ENCODE results near the gene WDPCP. TPM values are rescaled to one million over a fixed set of nuclear protein-coding genes. Genes with fewer than 3 reads are reported as not detected.
"Not testable (repeated sequence)": the region's sequence is repeated elsewhere in the genome, so short reads cannot be mapped to it uniquely, and the experiment has no call there.

The WDPCP gene
- total RNA-seq, 4 donors from 2014 or later: 2.6 to 15.5 (median 10.9) TPM

DNA sequence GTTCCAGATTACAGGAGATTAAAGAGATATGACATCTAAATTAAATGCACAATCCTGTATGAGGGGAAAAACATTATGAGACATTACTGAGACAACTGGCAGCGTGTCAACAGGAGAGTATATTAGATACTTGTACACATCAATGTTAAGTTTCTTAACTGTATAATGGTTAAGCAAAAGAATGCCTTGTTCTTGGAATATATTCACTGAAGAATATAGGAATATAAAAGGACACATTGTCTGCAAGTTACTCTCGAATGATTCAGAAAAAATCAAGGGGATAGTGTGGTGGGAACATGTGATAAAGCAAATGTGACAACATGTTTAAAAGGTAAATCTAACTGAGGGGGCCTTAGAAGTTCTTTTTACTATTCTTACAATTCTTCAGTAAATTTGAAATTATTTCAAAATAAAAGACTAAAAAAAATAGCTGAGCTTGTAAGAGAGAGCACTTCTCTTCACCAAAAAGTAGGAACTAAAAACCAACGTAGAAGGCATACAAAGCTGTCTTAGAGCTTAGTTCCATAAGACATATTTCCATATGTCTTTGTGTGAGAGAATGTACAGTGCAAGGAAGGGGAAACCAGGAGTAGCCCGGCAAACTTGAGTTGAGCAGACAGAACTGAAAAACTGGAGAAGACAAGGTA, 7.5 kb downstream of the WDPCP start:
- TF ChIP-seq, protein P1, sequence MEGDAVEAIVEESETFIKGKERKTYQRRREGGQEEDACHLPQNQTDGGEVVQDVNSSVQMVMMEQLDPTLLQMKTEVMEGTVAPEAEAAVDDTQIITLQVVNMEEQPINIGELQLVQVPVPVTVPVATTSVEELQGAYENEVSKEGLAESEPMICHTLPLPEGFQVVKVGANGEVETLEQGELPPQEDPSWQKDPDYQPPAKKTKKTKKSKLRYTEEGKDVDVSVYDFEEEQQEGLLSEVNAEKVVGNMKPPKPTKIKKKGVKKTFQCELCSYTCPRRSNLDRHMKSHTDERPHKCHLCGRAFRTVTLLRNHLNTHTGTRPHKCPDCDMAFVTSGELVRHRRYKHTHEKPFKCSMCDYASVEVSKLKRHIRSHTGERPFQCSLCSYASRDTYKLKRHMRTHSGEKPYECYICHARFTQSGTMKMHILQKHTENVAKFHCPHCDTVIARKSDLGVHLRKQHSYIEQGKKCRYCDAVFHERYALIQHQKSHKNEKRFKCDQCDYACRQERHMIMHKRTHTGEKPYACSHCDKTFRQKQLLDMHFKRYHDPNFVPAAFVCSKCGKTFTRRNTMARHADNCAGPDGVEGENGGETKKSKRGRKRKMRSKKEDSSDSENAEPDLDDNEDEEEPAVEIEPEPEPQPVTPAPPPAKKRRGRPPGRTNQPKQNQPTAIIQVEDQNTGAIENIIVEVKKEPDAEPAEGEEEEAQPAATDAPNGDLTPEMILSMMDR (IDR thresholded peaks at IDR 0.05): no peak
- no peak for TF ChIP-seq EP300 (IDR thresholded peaks at IDR 0.05; ENCODE audit: low read depth)
- TF ChIP-seq POLR2AphosphoS5 (IDR thresholded peaks at IDR 0.05): no peak
- TF ChIP-seq POLR2A (IDR thresholded peaks at IDR 0.05): no peak
- H3K4me1 ChIP-seq: peaks cover 0 to 13% (median 0%) of the 10 kb centered on the region in 4 donors
- 80 to 86% methylated on average over 4 of the region's 4 CpGs for WGBS, 2 donors (ENCODE audit: low coverage in 1 of 2)
- H3K36me3 ChIP-seq: no peaks in the 10 kb centered on the region
- no peak overlapping the region for H3K4me3 ChIP-seq
- H3K27ac ChIP-seq: no peak overlapping the region
- no peak for DNase-seq
- H3K27me3 ChIP-seq: no peaks in the 10 kb centered on the region
- intact Hi-C loops (cut with DNase I; ENCODE audit: low total_unique reads): no loop called here
- in situ Hi-C loops (cut with MboI; ENCODE audit: low pct_ligation_motif_present in 1 of 4, low pct_unique_long_range_greater_than_20kb in 1 of 4, low sequenced_read_pairs in 3 of 4): loop anchor here in 1 of 4 donors (25.0 kb wide), 1 partner anchor 282 kb away; no protein-coding TSS in a partner anchor
- no peaks in the 10 kb centered on the region for H3K9me3 ChIP-seq

DNA sequence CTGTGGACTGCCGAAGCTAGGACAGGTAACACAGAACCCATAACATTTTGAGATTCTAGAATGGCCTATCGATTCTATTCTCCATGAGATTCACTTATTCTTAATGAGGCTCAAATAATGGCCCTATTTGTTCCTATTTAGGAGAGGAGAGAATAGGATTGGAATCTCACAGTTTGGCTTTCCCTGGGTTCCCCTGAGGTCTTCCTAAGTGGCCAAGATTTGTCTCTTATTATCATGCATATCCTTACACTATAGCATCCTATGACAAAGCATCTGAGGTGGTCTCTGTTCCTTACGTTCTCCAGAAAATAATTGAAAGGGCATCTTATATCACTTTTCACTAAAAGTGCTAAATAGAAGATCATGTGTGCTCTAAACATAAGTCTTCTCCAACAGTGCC, 9.5 kb downstream of the WDPCP start:
- Histone ChIP-seq H3K27ac (no peak overlapping the region), H3K27me3 (no peaks in the 10 kb centered on the region), H3K4me3 (no peak overlapping the region), H3K36me3 (no peaks in the 10 kb centered on the region), H3K9me3 (no peaks in the 10 kb centered on the region), H3K4me1 (peaks cover 0 to 13% (median 0%) of the 10 kb centered on the region in 4 donors)
- TF ChIP-seq POLR2AphosphoS5 (IDR thresholded peaks at IDR 0.05): no peak
- TF ChIP-seq, protein P1 (IDR thresholded peaks at IDR 0.05): no peak
- no peak for TF ChIP-seq POLR2A (IDR thresholded peaks at IDR 0.05)
- no peak for TF ChIP-seq EP300 (IDR thresholded peaks at IDR 0.05; ENCODE audit: low read depth)
- in situ Hi-C loops (cut with MboI; ENCODE audit: low pct_ligation_motif_present in 1 of 4, low pct_unique_long_range_greater_than_20kb in 1 of 4, low sequenced_read_pairs in 3 of 4) (loop anchor here in 1 of 4 donors (25.0 kb wide), 1 partner anchor 284 kb away; no protein-coding TSS in a partner anchor), intact Hi-C loops (cut with DNase I; ENCODE audit: low total_unique reads) (no loop called here)
- WGBS, 2 donors (ENCODE audit: low coverage in 1 of 2): 97 to 100% methylated on average over 3 of the region's 3 CpGs
- no peak for DNase-seq

DNA sequence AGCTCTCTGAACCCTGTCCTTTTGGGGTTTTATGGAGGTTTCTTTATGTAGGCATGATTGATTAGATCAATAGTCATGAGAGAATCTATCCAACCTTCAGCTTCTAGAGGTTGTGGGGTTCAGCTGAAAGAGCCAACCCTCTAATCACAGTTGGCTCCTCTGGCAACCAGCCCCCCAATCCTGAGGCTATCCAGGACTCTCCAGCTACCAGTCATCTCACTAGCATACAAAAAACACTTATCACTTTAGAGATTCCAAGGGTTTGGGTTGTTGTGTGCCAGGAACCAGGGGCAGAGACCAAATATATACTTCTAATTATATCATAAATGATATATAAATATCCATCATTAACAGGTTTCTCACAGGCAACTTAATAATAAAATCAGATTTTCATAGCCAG, 11.7 kb downstream of the WDPCP start:
- intact Hi-C loops (cut with DNase I; ENCODE audit: low total_unique reads) (no loop called here), in situ Hi-C loops (cut with MboI; ENCODE audit: low pct_ligation_motif_present in 1 of 4, low pct_unique_long_range_greater_than_20kb in 1 of 4, low sequenced_read_pairs in 3 of 4) (loop anchor here in 1 of 4 donors (25.0 kb wide), 1 partner anchor 286 kb away; no protein-coding TSS in a partner anchor)
- H3K27me3 ChIP-seq: no peaks in the 10 kb centered on the region
- H3K27ac ChIP-seq: no peak overlapping the region
- no peaks in the 10 kb centered on the region for H3K36me3 ChIP-seq
- DNase-seq: no peak
- peaks cover 0 to 11% (median 0%) of the 10 kb centered on the region in 4 donors for H3K4me1 ChIP-seq
- H3K4me3 ChIP-seq: no peak overlapping the region
- TF ChIP-seq EP300 (IDR thresholded peaks at IDR 0.05; ENCODE audit: low read depth) (no peak), POLR2A (IDR thresholded peaks at IDR 0.05) (no peak), POLR2AphosphoS5 (IDR thresholded peaks at IDR 0.05) (no peak)
- TF ChIP-seq, protein P1 (IDR thresholded peaks at IDR 0.05): no peak
- no peaks in the 10 kb centered on the region for H3K9me3 ChIP-seq

DNA sequence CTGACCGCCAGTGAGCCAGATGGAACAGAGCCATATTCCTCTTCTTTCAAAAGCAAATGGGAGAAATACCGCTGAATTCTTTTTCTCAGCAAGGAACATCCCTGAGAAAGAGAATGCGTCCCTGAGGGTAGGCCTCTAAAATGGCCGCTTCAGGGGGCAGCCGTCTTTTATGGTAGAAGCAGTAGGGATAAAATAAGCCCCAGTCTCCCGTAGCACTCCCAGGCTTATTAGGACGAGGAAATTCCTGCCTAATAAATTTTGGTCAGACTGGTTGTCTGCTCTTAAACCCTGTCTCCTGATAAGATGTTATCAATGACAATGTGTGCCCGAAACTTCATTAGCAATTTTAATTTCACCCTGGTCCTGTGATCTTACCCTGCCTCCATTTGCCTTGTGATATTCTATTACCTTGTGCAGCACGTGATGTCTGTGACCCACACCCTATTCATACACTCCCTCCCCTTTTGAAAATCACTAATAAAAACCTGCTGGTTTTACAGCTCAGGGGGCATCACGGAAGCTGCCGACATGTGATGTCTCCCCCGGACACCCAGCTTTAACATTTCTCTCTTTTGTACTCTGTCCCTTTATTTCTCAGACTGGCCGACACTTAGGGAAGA, 14.4 kb downstream of the WDPCP start:
- H3K36me3 ChIP-seq; H3K4me1 ChIP-seq; H3K27ac ChIP-seq; DNase-seq; H3K4me3 ChIP-seq; H3K27me3 ChIP-seq; intact Hi-C loops (cut with DNase I; ENCODE audit: low total_unique reads); in situ Hi-C loops (cut with MboI; ENCODE audit: low pct_ligation_motif_present in 1 of 4, low pct_unique_long_range_greater_than_20kb in 1 of 4, low sequenced_read_pairs in 3 of 4); H3K9me3 ChIP-seq: not testable (repeated sequence)
- WGBS, 2 donors (ENCODE audit: low coverage in 1 of 2): 95 to 96% methylated on average over 8 to 13 of the region's 13 CpGs

DNA sequence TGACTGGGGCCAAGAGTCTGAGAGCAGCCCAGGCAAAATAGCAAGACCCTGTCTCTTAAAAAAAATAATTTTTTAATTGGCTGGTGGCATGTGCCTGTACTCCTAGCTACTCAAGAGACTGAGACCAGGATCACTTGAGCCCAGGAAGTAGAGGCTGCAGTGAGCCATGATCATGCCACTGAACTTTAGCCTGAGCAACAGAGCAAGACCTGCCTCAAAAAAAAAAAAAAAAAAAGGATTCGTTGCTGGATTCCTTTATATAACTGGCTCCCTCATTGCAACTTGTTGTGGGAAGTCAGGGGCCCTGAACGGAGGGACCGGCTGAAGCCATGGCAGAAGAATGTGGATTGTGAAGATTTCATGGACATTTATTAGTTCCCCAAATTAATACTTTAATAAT, 15.3 kb downstream of the WDPCP start:
- H3K4me1 ChIP-seq; in situ Hi-C loops (cut with MboI; ENCODE audit: low pct_ligation_motif_present in 1 of 4, low pct_unique_long_range_greater_than_20kb in 1 of 4, low sequenced_read_pairs in 3 of 4); H3K27me3 ChIP-seq; H3K9me3 ChIP-seq; H3K36me3 ChIP-seq; DNase-seq; H3K4me3 ChIP-seq; H3K27ac ChIP-seq; intact Hi-C loops (cut with DNase I; ENCODE audit: low total_unique reads): not testable (repeated sequence)
- 80 to 94% methylated on average over 1 to 3 of the region's 3 CpGs for WGBS, 2 donors (ENCODE audit: low coverage in 1 of 2)
